Transverse colon (tissue), 4 donors: ENCODE results near the gene MMD. TPM values are rescaled to one million over a fixed set of nuclear protein-coding genes. Genes with fewer than 3 reads are reported as not detected.
"Not testable (repeated sequence)": the region's sequence is repeated elsewhere in the genome, so short reads cannot be mapped to it uniquely, and the experiment has no call there.

Experiments
- DNase-seq: peaks from one replicate; pipeline ENCODE4 v3.0.0-alpha.2; 2019
- H3K27ac ChIP-seq, 4 donors: fragments of 200-600 bp; sonication (generic); 2 replicates each; pipeline ENCODE4 v1.5.1; 2016 to 2018; ENCODE audit warnings: inconsistent platforms in 4 of 4
- H3K27me3 ChIP-seq: fragments of 200-600 bp; sonication (generic); 2 replicates; pipeline ENCODE4 v1.5.1; 2017; ENCODE audit warnings: inconsistent platforms
- H3K36me3 ChIP-seq, 4 donors: fragments of 200-600 bp; sonication (generic); 2 replicates each; pipeline ENCODE4 v1.5.1; 2017 to 2019; ENCODE audit warnings: inconsistent platforms in 4 of 4
- H3K4me1 ChIP-seq, 4 donors: fragments of 200-600 bp; sonication (generic); 2 replicates each; pipeline ENCODE4 v1.5.1; 2017 to 2020; ENCODE audit warnings: inconsistent platforms in 4 of 4
- H3K4me3 ChIP-seq, 4 donors: fragments of 200-600 bp; sonication (generic); 1 replicate in 1 of 4; 2 replicates in 3 of 4; pipeline versions ENCODE4 v1.5.1 to v1.6.1; 2017 to 2019; ENCODE audit warnings: inconsistent platforms in 4 of 4
- H3K9me3 ChIP-seq, 2 donors: fragments of 200-600 bp; sonication (generic); 2 replicates each; pipeline ENCODE4 v1.5.1; 2017 to 2019; ENCODE audit warnings: inconsistent platforms in 2 of 2
- EP300 ChIP-seq: sonication (generic); formaldehyde crosslinking; IDR thresholded peaks from one replicate; pipeline ENCODE4 v1.6.1; 2017; ENCODE audit warnings: antibody characterized with exemption, low read depth
- POLR2A ChIP-seq: fragments of 450-650 bp; IDR thresholded peaks from one replicate; pipeline ENCODE4 v1.6.1; 2016; ENCODE audit warnings: antibody characterized with exemption, mild to moderate bottlenecking, moderate library complexity
- POLR2AphosphoS5 ChIP-seq, 3 donors: sonication (generic); formaldehyde crosslinking; IDR thresholded peaks; one replicate each; pipeline ENCODE4 v1.6.1; 2016; ENCODE audit warnings: antibody characterized with exemption in 3 of 3
- WGBS, 2 donors: methylation state at CpG; one replicate each; pipeline ENCODE4 v1.1.5; 2018; ENCODE audit warnings: low coverage in 1 of 2; 5-methylcytosine and 5-hydroxymethylcytosine counted together
- in situ Hi-C, 4 donors: fragments of 200-750 bp; cut with MboI; loops; one replicate each; pipeline versions ENCODE4 v1.15.0 to v1.15.1; 2017; ENCODE audit warnings: low sequenced_read_pairs in 3 of 4, low pct_ligation_motif_present in 1 of 4, low pct_unique_long_range_greater_than_20kb in 1 of 4
- intact Hi-C: fragments of 100-400 bp; cut with DNase I; formaldehyde crosslinking; loops from one replicate; pipeline ENCODE4 v1.15.1; 2023; ENCODE audit warnings: low total_unique reads
- total RNA-seq, 4 donors: library from RNA; depleted of rRNA; stranded (reverse); fragments of >200 nt; gene quantifications; one replicate each; pipeline ENCODE4 v1.1.0, GENCODE V29; 2016
- TF ChIP-seq, protein P1 (sequence below), 5 experiments: fragments of 200-600 bp in 3 of 5; fragments of 450-650 bp in 2 of 5; sonication (generic) in 3 of 5; IDR thresholded peaks; 1 replicate in 2 of 5; 2 replicates in 3 of 5; pipeline ENCODE4 v1.5.1; 2016 to 2017; ENCODE audit warnings: antibody characterized with exemption in 5 of 5, inconsistent platforms in 3 of 5, mild to moderate bottlenecking in 2 of 5, moderate library complexity in 1 of 5

Gene MMD, protein sequence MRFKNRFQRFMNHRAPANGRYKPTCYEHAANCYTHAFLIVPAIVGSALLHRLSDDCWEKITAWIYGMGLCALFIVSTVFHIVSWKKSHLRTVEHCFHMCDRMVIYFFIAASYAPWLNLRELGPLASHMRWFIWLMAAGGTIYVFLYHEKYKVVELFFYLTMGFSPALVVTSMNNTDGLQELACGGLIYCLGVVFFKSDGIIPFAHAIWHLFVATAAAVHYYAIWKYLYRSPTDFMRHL
- total RNA-seq, result 10 to 100 TPM in 3 of 4 donors, 1 to 10 TPM in 1; 4.8 to 18.9 (median 14.3) TPM

DNA sequence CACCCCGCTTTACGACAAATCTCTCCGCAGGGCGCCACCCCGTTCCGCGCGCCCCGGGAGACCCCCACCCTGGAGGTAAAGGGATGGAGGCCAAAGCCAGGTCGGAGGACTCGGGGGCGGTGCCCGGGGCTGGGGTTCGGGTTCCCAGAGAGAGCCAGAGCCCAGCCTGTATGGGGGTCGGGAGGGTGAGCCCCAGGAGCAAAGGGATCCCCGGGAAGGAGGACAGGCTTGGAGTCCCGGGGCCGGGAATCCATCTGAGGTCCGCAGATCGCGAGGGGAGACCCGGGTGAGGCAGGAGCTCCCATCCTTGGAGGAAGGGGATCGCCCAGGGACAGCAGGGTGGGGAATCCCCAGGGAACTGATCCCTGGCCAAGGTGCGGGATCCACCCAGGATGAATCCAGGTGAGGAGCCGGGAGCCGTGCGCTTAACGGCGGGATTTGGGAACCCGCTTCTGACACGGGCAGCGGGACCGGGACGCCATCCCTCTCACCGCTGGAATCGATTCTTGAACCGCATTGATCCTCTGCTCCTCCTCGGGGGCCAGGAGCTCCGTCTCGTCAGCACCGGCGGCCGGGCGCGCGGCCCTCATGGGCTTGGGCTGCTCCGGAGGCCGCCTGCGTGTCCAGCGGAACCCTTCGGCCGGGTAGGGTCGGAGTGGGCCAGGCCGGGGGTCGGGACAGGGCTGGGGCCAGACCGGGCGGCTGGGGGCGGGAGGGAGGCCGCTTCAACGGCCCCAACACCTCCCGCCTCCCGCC, at the start of gene MMD:
MMD (minus strand) TSS at position 657 of the 756 bp plus-strand sequence; CDS start at position 517, 140 bp downstream.
- 1% methylated on average over 33 of the region's 62 CpGs; no CpG with 5 or more reads in 1 of the 2 donors for WGBS, 2 donors
- peak within 1 kb of the TSS; percentile 90 to 95 (median 94) for H3K27ac ChIP-seq
- intact Hi-C loops, result no loop called here
- TF ChIP-seq EP300, result no peak
- TF ChIP-seq, protein P1, sequence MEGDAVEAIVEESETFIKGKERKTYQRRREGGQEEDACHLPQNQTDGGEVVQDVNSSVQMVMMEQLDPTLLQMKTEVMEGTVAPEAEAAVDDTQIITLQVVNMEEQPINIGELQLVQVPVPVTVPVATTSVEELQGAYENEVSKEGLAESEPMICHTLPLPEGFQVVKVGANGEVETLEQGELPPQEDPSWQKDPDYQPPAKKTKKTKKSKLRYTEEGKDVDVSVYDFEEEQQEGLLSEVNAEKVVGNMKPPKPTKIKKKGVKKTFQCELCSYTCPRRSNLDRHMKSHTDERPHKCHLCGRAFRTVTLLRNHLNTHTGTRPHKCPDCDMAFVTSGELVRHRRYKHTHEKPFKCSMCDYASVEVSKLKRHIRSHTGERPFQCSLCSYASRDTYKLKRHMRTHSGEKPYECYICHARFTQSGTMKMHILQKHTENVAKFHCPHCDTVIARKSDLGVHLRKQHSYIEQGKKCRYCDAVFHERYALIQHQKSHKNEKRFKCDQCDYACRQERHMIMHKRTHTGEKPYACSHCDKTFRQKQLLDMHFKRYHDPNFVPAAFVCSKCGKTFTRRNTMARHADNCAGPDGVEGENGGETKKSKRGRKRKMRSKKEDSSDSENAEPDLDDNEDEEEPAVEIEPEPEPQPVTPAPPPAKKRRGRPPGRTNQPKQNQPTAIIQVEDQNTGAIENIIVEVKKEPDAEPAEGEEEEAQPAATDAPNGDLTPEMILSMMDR (IDR thresholded peaks at IDR 0.05), result no peak
- peak in 2 of 3 donors; percentile 32 to 43 for TF ChIP-seq POLR2AphosphoS5 (IDR thresholded peaks at IDR 0.05)
- TF ChIP-seq POLR2A, result peak; percentile 58
- peak within 1 kb of the TSS; percentile 47 to 91 (median 81) for H3K4me3 ChIP-seq
- peak; percentile 67 for DNase-seq
- no peaks in the 10 kb centered on the region for H3K9me3 ChIP-seq
- in situ Hi-C loops, result no loop called here
- H3K36me3 ChIP-seq, result no peaks in the 10 kb centered on the region
- H3K4me1 ChIP-seq, result peaks cover 0 to 25% (median 16%) of the 10 kb centered on the region in 4 donors
- no peaks in the 10 kb centered on the region for H3K27me3 ChIP-seq

DNA sequence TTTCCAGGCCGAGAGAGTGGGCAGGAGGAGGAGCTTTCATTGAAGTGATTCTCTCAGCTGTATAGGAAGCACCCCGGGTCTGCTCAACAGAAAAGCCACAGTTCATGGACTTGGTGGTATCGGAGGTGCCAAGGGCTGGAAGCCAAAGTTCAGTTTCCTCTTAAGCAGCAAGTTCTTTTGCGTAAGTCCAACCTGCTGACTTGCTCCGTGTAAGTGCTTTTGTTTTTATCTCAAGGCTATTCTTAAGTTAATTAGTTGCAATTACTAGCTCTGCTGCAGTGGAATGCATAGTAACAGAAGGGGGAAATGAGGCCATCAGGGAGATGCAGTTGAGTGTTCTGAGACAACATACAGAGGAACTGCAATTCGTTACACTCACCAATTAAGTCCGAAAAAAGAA, 45.0 kb upstream of the MMD start:
- Histone ChIP-seq H3K27ac (no peak overlapping the region), H3K4me1 (no peaks in the 10 kb centered on the region), H3K9me3 (no peaks in the 10 kb centered on the region), H3K27me3 (no peaks in the 10 kb centered on the region), H3K4me3 (no peak overlapping the region), H3K36me3 (no peaks in the 10 kb centered on the region)
- in situ Hi-C loops, result no loop called here
- DNase-seq, result no peak
- TF ChIP-seq POLR2A (no peak), EP300 (no peak), POLR2AphosphoS5 (IDR thresholded peaks at IDR 0.05) (no peak)
- TF ChIP-seq, protein P1 (IDR thresholded peaks at IDR 0.05), result no peak
- intact Hi-C loops, result no loop called here
- WGBS, 2 donors, result 50 to 73% methylated on average over 7 of the region's 7 CpGs

DNA sequence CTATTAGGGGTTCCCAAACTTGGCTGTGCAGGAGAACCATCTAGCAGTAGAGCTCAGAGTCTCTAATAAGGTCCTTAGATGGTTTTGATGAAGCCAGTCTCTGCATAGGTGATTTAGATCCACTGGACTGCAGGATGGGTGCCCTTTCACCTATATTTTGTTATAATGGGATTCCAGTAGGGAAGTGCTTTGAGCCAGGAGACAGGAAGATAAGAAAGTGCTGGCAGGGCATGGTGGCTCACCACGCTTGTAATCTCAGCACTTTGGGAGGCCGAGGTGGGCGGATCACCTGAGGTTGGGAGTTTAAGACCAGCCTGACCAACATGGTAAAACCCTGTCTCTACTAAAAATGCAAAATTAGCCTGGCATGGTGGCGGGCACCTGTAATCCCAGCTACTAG, 44.1 kb upstream of the MMD start:
- intact Hi-C loops, H3K9me3 ChIP-seq, DNase-seq, H3K4me3 ChIP-seq, H3K27ac ChIP-seq, H3K4me1 ChIP-seq, H3K27me3 ChIP-seq, in situ Hi-C loops, H3K36me3 ChIP-seq: not testable (repeated sequence)
- 91% methylated on average over 4 of the region's 4 CpGs; no CpG with 5 or more reads in 1 of the 2 donors for WGBS, 2 donors

DNA sequence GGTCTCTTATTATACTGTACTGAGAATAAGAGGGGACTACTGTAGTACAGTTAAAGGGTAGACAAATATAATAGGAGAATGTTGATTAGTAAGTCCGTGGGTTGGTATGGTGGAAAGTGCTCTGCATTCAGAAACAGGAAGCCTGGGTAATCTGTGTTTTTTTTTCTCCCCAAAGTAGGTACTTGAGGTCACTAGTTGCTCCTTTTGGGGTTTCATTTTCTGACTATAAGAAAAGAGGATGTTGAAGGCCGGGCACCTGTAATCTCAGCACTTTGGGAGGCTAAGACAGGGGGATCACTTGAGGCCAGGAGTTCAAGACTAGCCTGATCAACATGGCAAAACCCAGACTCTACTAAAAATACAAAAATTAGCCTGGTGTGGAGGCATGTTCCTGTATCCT, 42.0 kb upstream of the MMD start:
- no peak for TF ChIP-seq EP300
- TF ChIP-seq POLR2A, result no peak
- TF ChIP-seq, protein P1 (IDR thresholded peaks at IDR 0.05), result no peak
- TF ChIP-seq POLR2AphosphoS5 (IDR thresholded peaks at IDR 0.05), result no peak
- H3K27ac ChIP-seq, result no peak overlapping the region
- 57 to 58% methylated on average over 1 to 2 of the region's 2 CpGs for WGBS, 2 donors
- no peaks in the 10 kb centered on the region for H3K36me3 ChIP-seq
- H3K4me1 ChIP-seq, result no peaks in the 10 kb centered on the region
- H3K4me3 ChIP-seq, result no peak overlapping the region
- no peaks in the 10 kb centered on the region for H3K9me3 ChIP-seq
- no peaks in the 10 kb centered on the region for H3K27me3 ChIP-seq
- DNase-seq, result no peak
- in situ Hi-C loops, result no loop called here
- intact Hi-C loops, result no loop called here
